Nucleus accumbens (tissue), 56 donors: ENCODE data around the gene HOXA4.

ENCODE experiments used
- DNase-seq, 56 donors: peaks; one replicate each; lab custom pipeline; 2025; lab: John Stamatoyannopoulos, UW

HOXA4 gene

DNA sequence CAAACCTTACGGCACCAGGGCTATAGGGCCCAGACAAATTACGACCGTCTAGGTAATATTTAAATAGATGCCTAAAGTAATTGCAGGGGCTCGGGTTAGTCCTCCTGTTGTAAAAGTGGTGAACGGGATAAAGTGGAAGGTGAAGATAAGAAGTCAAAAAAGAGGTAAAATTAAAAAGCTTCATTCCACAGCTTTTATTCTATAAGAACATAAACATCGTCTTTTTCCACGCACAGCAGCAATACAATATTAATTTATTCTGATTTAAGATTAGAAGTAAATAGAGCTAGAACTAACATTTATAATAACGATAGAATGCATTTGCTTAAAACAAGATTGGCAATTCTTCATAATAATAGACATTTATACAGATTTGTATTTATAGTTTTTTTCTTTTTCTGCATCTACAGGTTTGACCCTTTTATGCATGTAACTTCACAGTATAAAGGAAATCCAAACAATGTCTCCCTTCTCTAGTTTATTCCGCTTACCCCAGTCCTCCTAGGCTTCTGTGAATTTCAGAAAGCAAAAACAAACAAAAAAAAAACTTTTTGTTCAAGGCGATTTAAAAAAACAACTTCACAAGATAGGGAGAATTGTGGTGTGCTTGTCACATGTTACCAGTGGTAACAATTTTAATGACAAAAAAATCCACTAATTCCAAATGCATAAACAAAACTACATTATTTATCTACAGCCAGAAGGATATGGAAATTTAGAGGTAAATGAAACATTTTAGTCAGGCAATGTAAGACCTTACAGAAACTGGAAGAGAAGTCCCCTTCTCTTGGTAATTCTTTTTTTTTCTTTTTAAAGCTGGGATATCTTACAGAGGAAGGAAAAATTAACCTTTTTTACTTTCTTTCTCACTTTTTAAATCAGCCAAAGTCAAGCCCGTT lies 40.1 kb upstream of the HOXA4 start:
- DNase-seq: no peak

DNA sequence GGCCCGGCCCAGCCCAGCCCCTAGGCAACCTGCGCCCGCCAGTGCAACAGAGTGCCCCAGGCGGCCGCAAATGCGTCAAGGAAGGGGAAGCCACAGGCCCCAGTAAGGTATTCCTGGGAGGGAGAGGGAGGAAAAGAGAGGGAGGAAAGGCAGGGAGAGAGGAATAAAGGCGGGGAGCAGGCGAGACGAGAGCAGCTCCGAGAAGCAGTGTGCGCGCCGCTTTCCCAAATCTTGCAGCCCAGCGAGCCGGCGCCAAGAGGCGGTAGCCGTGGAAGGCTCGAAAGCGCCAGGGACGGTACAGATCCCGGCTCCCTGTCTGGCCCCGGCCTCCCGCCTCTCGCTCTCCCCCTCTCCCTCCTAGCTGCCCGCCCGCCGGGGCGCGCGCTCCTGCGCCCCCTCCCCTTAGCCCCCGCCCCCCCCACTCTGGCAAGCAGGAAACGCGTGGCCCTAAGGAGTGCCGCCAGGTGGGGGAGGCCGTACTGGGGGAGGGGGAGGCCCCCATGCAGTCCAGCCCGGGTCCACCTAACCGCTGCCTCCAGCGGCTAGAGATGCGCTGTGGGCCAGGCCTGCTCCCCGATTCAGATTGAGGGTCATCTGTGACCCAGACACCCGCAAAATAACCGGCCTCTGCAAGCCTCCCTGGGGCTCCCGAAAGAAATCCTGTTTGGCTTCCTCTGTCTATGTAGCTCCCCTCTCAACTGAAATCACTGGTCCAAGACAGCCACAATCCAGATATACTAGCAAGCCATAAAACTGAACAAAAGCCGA lies 39.3 kb upstream of the HOXA4 start:
- DNase-seq: no peak

DNA sequence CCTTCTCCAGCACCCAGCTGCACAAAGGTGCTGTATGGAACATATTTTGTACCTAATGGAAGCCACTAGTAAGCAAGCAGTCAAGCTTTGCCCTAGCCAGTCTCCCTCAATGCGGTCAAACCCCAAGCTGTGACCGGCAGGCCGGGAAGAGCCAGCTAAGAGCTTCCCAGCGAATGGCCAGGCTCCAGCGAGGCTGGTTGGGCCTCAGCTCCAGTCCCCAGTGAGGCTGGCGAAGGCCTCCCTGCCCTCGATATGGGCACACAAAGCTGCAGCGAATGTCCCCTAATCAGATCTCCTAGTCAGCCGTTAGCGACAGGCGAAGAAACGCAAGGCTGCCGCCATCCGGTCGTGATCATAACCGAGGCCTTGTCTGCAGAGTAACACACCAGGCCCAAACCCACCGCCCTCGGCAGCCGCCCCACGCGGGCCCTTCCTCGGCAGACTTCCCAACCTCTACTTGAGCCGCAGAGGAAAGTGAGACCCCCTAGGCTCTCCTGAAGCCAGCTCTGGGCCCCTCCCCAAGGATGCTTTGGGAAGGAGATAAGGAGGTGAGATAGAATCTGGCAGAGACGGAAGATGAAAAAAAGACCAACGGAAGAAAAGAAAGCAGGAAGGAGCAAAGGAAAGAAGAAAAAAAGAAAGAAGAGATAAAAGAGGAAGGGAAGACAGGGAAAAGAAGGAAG lies 37.8 kb upstream of the HOXA4 start:
- DNase-seq: no peak

DNA sequence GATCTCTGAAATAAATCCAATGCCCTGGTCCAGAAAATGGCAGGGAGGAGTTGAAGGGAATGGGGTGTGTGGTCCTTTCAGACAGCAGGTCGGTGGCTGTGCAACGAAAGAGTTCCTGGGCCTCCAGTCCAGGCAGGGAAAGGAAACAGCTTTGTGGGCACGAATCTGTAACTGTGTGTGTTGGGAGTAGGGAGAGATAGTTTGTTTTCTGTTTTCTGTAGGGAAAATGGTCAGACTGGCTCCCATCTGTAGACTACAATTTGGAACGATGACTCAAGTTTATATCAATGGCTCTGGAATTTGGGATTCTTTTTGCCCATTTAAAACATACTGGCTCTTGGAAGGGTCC lies 37.3 kb upstream of the HOXA4 start:
- DNase-seq: no peak

DNA sequence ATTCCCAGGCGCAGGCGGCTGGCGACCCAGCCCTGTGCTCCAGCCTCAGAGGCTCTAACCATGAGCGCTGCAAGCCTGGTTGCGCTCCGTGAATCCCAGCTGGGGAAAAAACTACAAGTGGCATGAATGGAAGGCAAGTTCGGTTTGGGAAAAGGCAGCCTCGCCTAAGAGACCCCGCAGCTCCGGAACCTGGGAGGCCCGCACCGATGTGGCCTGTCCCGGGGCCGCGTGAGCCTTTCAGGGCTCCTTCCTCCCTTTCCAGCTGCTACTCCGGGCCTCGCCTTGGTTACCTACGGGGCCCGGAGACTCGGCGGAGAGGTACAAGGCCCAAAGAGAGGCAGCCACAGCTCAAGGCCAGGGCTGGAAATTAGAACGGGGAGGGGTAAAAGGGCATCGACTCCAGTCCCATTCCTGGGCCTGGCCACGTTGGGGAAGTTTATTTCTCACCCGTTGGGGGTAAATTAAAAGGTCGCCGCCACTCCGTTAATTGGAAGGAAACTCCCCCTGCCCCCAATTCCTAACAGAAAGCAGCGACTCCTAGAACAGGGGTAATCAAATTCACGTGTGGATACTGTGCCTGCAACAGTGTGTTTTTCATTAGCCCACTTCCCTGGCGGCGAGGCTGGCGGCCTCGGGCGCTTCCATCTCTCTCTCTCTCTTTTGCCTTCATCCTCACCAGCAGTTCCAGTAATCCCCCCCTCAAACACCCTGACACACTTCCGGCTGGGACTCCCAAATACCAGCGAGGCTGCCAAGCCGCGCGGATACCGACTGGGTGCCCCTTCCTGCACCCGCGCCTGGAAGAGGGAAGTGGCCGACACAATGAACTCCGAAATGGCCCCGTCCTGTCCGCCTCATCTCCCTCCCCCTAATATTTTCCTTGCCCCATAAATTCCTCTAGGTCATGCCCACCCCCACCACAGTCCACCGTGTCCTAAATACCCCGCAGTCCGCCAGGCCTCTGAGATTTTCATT lies 36.3 kb upstream of the HOXA4 start:
- no peak for DNase-seq

DNA sequence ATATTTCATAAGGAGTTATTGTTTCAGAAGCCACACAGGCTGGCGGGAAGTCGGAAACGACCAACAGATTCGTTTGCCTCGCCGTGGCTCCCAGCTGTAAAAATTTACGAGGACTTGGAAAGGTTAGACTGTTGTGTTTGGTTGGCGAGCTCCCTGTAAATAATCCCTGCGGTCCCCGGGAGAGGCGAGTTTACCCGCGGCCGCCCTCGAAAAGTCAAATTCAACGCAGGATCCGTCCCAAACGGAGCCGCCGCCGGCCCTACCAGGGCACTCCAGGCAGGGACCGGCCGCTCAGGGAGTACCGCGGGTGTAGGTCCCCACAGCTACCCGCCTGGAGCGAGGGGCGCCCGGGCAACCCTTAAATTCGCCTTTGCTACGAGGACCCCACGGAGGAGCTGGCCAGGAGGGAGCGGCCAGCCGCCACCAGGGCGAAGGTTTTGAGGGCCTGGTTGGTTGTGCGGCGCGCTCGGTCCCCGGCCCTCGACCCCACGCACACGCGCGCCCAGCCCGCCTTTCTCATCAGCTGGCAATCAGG lies 35.5 kb upstream of the HOXA4 start:
- DNase-seq: no peak

DNA sequence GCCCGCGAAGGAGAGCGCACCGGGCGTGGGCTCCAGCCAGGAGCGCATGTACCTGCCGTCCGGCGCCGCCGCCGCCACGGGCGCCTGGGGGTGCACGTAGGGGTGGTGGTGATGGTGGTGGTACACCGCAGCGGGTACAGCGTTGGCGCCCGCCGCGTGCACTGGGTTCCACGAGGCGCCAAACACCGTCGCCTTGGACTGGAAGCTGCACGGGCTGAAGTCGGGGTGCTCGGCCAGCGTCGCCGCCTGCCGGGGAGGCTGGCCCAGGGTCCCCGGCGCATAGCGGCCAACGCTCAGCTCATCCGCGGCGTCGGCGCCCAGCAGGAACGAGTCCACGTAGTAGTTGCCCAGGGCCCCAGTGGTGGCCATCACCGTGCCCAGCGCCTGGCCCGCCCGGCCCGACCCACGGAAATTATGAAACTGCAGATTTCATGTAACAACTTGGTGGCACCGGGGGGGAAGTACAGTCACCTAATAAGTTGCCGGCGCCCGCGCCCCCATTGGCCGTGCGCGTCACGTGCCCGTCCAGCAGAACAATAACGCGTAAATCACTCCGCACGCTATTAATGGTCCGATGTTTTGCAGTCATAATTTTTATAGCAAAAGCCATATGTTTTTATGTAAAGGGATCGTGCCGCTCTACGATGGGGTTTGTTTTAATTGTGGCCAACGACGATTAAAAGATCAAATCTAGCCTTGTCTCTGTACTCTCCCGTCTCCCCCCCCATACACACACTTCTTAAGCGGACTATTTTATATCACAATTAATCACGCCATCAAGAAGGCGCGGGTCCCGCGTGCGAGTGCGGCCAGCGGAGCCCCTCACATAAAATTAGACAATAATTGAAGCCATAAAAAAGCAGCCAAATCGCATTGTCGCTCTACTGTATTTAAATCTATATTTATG lies 34.8 kb upstream of the HOXA4 start, which contains the start of gene HOXA9:
Gene HOXA9 (minus strand): TSS at position 449 of the 907 bp plus-strand sequence. CDS start 80 bp downstream, at position 369.
- DNase-seq: no peak

DNA sequence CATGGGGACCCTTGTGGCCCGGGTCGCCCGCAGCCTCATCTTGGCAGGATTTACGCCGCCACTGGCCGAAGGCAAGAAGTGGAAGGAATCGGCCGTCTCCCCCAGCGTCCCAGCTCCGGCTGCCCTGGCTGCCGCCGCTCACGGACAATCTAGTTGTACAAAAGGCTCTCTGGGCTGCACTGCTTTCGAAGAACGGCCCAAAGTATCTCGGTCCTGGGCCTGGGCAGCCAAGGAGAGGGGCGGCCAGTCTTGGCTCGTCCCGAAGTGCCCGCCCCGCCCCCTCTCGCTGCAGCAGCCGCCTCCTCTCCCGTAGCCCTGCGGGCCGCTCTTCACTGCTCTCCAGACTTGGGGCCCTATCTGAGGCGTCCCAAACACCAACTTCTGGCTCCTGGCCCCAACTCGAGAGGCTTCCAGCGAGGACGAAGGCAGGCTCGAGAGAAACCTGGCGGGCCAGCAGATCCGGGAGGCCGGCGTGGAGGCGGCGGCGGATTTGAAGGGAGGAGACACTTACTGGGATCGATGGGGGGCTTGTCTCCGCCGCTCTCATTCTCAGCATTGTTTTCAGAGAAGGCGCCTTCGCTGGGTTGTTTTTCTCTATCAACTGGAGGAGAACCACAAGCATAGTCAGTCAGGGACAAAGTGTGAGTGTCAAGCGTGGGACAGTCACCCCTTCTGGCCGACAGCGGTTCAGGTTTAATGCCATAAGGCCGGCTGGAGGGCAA lies 34.0 kb upstream of the HOXA4 start:
- DNase-seq: no peak

DNA sequence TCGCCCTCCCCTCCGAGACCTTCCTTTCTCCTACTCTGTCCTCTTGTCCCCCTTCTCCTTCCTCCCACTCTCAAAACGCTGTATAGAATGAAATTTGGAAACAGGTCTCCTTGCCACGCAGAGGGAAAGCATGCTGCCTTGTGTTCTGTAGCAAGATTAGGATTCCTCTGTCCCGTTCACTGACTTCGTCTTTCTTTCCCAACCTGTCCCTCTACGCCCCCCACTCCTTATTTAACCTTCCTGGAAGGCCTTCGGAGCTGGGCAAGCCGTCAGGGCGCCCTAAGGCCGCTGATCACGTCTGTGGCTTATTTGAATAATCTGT lies 33.4 kb upstream of the HOXA4 start:
- DNase-seq: no peak

DNA sequence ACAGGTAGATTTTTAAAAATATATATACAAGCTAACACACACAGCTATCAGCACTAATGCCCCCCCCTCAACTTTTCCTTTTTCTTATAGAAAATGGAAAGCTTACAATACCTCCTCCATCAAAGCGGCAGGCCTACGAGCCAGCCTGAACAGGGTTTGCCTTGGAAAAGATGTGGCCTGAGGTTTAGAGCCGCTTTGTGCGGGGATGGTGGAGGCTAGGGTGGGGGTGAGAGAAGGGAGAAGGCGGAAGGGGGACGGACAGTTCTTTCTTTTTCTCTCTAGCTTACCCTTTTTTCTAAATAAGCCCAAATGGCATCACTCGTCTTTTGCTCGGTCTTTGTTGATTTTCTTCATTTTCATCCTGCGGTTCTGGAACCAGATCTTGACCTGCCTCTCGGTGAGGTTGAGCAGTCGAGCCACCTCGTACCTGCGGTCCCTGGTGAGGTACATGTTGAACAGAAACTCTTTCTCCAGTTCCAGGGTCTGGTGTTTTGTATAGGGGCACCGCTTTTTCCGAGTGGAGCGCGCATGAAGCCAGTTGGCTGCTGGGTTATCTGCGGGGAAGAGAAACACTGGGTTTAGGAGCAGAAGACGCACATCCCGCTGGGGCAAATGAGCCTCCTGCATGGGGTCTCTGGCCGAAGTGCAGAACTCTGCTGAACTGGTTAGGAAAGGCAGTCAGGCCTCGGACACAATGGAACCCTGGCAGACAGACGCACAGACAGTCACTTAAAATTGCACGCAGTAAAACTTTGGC lies 32.9 kb upstream of the HOXA4 start:
- DNase-seq: no peak

DNA sequence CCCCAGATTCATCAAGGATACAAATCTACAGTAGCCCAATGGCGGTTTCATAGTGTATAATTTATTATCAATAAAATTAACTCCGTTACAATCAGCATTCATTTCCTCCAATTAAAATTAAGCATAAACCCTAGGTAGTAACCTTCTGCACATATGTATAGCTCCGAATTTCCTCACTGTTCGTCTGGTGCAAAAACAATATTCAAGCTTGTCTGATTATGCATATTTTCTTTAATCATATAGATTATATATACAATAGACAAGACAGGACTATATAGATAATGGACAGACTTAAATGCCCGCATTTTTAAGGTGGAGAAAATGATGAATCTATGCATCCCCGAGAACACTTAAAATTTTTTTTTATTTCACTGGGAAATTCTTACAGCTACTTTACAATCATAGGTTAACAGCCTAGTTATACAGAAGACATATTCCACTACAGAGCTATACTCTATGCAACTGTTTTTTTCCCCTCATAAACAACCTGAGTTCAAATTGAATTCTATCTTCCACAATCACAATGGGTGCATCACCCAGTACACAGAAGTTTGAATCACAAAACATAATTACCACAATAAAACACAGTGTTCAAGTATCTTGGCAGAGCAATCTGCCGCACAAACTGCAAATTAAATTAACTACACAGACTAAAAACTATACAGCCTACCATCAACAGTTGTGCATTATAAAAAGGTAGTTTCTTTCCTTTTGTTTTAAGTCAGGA lies 32.2 kb upstream of the HOXA4 start:
- DNase-seq: no peak

DNA sequence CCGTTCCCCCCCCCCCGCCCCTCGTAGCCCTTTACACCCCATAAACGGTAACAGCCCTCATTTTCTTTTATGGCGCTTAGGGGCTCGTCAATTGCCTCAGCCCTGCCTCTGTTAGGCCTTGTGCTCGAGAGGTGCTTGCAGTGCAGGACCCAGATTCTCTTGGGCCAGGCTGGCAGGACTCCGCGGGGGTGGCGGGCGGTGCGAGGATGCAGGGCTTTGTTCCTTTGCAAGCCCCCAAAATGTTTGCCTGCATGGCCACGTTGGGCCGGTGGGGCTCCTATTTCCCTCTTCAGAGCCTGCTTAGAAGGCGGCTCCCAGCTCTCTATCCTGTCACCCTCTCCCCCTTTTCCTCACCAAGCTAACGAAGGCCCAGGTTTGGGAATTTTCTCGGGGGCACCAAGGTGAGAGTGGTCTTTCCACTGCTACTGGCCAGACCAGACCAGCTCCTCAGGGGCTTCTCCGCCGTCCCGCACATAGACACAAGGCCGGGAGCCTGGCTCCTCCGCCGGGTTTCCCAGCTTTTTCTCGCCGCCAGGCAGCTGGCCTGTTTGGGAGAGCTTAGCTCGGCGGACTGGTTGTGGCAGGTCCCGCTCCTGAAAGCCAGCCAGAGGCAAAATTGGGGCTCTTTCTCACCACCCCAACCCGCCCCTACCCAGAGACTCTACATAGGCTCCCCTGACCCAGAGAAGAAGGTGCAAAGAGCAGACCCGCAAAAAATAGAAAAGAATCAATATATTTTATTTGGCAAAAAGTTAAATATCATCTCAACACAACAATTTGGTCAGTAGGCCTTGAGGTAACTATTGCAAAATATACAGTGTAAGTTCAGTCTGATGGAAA lies 31.4 kb upstream of the HOXA4 start:
- DNase-seq: no peak

DNA sequence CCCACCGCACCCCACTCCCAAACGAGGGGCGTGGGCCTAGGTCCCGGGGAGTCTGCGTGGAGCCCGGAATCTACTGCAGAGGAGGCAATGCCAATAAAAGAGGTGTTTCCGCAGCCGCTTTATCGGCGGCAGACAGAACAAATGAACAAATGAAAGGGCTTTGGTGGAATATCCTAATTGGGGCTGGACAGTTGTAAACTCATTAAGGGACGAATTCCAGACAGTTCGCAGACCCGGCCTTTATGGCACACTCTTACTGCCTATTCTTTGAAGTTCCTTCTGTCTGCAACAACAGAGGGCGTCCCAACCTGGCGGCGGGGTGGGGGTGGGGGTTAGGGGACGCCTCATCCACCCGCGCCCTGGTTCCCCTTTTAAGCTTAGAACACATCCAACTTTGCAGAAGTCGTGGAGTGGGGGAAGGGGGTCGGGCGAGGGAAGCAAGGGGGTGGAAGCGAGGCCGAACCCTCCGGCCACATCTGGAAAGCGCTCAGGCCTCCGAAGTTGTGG lies 30.7 kb upstream of the HOXA4 start:
- peak in 2 of 56 donors; percentile 13 to 46 for DNase-seq

DNA sequence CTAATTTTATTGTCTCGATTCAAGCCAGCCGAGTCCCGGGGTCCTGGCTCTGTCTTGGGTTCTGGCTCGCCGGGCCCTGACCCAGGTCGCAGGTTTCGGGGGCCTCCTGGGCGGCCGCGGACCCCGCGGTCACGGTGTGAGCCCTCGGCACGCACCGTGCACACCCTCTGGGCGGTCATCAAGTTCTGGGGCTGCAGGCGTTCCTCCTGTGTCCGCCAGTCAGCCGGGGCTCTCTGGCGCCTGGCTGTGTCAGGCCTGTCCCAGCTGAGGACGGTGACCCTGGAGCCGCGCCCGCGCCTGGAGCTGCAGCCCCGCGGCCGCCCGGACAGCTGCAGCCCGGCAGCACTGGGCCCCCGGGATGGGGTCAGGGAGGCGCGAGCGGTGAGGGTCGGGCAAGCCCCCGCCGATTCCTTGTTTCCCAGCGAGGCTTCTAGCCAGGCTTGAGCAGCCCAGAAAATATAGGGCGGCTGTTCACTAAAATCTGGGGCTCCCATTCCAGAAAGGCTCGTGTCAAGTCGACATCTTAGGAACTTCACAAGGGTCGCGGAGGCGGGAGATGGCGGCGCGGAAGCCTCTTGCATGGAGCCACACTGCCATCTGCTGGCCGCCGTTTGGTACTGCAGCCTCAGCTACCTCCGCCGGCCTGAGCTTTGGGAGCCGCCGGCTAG lies 30.1 kb upstream of the HOXA4 start:
- peak in 54 of 56 donors; percentile 6 to 90 (median 62) for DNase-seq

DNA sequence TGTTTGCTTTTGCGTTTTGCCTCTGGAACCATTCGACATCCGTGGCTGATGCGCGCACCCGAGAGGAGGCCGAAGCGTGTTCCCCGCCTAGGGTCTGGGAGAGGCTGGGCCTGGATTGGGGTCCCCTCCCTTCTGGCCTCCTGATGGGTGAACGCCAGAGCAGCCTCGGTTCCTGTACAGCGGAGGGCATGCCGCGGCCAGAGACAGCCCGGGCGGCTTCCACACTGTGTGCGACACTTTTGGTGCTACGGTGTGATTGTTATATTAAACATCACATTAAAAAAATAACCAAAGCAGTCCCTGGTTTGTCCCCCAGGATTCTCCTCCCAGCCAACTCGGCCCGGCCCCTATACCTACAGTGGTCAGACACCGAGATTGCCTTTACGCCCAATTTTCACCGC lies 29.6 kb upstream of the HOXA4 start:
- no peak for DNase-seq
